Memory B cell (primary cell): Measurements from ENCODE around the gene MLLT6.

ENCODE experiments used
- ATAC-seq: fragments of 150-1000 bp; cut with Tn5 transposase; 2 replicates; pipeline ENCODE4 v1.10.0; 2021; ENCODE audit warnings: low read depth, mild to moderate bottlenecking, moderate library complexity
- DNase-seq, 2 donors: peaks; one replicate each; pipeline ENCODE4 v3.0.0; 2022; ENCODE audit warnings: low spot score in 2 of 2
- H3K27ac Mint-ChIP-seq: one replicate; pipeline ENCODE4 v1.8.0; 2022; ENCODE audit warnings: mild to moderate bottlenecking, moderate library complexity, mixed read lengths
- H3K27me3 Mint-ChIP-seq: one replicate; pipeline ENCODE4 v1.8.0; 2022; ENCODE audit warnings: mixed read lengths
- H3K36me3 Mint-ChIP-seq: one replicate; pipeline ENCODE4 v1.8.0; 2022; ENCODE audit warnings: mild to moderate bottlenecking, mixed read lengths
- H3K4me1 Mint-ChIP-seq: one replicate; pipeline ENCODE4 v1.8.0; 2022; ENCODE audit warnings: mixed read lengths
- H3K4me3 Mint-ChIP-seq: one replicate; pipeline ENCODE4 v1.8.0; 2022; ENCODE audit warnings: mild to moderate bottlenecking, moderate library complexity, mixed read lengths
- H3K9me3 Mint-ChIP-seq: one replicate; pipeline ENCODE4 v1.8.0; 2022; ENCODE audit warnings: mixed read lengths

The MLLT6 gene

DNA sequence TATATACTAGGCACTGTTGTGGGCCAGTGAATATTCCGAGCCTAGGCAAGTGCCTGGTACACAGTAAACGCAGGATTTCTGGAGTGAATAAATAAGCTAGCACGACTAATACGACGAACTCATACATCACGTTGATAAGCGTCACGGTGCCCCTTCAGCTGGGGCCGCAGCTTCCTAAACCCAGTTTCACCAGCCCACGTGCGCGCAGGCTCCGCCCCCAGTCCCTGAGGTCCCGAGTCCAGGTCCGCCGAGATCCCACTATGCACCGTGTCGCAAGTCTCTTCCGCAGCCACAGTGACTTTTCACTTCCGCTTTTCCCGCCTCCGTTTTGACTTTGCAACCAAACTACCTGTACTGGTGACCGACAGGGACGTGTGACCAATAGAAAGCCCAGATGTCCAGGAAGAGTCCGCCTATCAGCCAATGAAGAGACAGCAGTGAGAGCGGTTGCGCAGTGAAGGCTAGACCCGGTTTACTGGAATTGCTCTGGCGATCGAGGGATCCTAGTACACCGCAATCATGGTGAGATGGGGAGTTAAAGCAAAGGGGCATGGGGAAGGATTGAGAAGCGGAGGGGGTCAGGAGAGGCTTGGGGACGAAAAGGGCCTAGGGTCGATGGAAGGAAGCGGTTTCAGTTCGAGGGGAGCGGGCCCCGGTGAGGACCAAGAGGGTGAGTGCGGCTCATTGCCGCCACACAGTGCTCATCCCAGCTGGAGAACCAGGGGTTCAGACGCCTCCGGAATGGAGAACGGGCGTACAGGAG is 47.4 kb downstream of the MLLT6 start, which contains the start of gene PSMB3:
TSS of gene PSMB3 (plus strand) at position 434 of the 763 bp plus-strand sequence. CDS start at position 520, 86 bp downstream.
- Mint-ChIP-seq H3K4me1 (peaks cover 32% of the 10 kb centered on the region), H3K27me3 (peaks cover 8% of the 10 kb centered on the region), H3K4me3 (peak within 1 kb of the TSS; percentile 100), H3K27ac (peak within 1 kb of the TSS; percentile 94), H3K36me3 (peaks cover 7% of the 10 kb centered on the region), H3K9me3 (no peaks in the 10 kb centered on the region)
- DNase-seq: peak; percentile 77 to 94
- ATAC-seq: peak; percentile 84

DNA sequence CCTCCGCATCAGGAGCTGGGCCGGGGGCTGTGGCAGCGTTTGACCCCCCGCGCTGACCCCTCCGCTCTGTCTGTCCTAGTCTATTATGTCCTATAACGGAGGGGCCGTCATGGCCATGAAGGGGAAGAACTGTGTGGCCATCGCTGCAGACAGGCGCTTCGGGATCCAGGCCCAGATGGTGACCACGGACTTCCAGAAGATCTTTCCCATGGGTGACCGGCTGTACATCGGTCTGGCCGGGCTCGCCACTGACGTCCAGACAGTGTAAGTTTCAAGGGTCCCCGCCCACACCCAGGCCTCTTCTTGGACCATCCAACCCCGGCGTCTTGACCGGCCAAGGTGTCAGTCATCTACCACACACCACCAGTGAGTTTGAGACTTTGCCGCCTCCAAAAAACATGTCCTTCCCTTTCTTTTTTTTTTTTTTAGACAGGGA is 48.0 kb downstream of the MLLT6 start:
- Mint-ChIP-seq H3K27me3 (peaks cover 6% of the 10 kb centered on the region), H3K9me3 (no peaks in the 10 kb centered on the region), H3K27ac (peak overlapping the region; percentile 94), H3K4me1 (peaks cover 30% of the 10 kb centered on the region), H3K36me3 (peaks cover 7% of the 10 kb centered on the region), H3K4me3 (peak overlapping the region; percentile 100)
- DNase-seq: no peak
- no peak for ATAC-seq

DNA sequence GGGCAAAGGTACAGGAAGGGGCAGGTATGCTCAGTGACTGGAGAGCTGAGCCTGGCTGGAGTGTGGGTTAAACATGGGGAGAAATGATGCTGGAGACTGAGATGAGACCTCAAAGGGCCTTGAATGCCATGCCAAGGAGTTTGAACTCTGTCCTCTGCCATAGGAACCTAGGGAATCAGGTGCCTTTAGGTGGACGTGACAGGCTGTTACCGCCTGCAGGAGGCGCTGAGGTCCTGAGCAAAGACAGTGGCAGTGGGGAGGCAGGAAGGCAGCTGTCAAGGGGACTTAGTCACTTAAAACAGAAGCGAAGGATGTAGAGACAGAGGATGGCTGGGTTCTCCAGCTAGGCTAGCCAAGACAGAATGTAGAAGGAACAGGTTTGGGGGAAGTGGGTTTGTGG is 56.5 kb downstream of the MLLT6 start:
- DNase-seq (no peak), ATAC-seq (peak; percentile 39)
- Mint-ChIP-seq H3K9me3 (no peaks in the 10 kb centered on the region), H3K4me3 (no peak overlapping the region), H3K36me3 (peaks cover 25% of the 10 kb centered on the region), H3K27me3 (no peaks in the 10 kb centered on the region), H3K4me1 (peaks cover 2% of the 10 kb centered on the region), H3K27ac (no peak overlapping the region)

- Mint-ChIP-seq H3K27me3 (no peaks in the 10 kb centered on the region), H3K9me3 (no peaks in the 10 kb centered on the region), H3K36me3 (peaks cover 26% of the 10 kb centered on the region), H3K4me3 (no peak overlapping the region), H3K4me1 (peaks cover 2% of the 10 kb centered on the region), H3K27ac (peak overlapping the region; percentile 38)
- ATAC-seq (no peak), DNase-seq (no peak)
Observed at GRCh38 chr17:38762231-38762630, 57.2 kb downstream of the MLLT6 start.

DNA sequence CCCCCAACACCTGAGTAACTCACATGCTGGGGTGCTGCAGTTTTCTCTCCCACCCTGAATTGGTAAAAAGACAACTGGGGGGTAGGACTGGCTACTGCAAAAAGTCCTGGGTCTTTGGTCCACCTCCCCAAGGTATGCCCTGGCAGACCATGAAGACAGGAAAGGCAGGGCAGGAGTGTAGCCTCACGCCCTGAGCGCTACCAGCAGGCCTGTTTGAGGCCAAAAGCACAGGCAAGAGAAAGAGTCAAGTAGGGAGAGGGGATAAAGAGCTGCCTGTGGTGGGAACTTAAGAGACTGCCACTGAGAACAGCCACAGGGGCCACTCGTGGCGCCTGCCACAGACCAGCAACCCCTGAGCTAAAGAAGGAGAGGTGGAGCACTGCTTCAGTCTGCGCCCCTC is 61.3 kb downstream of the MLLT6 start:
- no peak overlapping the region for H3K27ac Mint-ChIP-seq
- no peaks in the 10 kb centered on the region for H3K27me3 Mint-ChIP-seq
- peaks cover 35% of the 10 kb centered on the region for H3K36me3 Mint-ChIP-seq
- H3K4me1 Mint-ChIP-seq: no peaks in the 10 kb centered on the region
- DNase-seq (no peak), ATAC-seq (no peak)
- H3K9me3 Mint-ChIP-seq: no peaks in the 10 kb centered on the region
- H3K4me3 Mint-ChIP-seq: no peak overlapping the region

- Mint-ChIP-seq H3K27ac (no peak overlapping the region), H3K4me1 (no peaks in the 10 kb centered on the region), H3K27me3 (no peaks in the 10 kb centered on the region), H3K36me3 (peaks cover 37% of the 10 kb centered on the region), H3K9me3 (no peaks in the 10 kb centered on the region), H3K4me3 (no peak overlapping the region)
- DNase-seq (no peak), ATAC-seq (no peak)
Observed at GRCh38 chr17:38768417-38768816, 63.3 kb downstream of the MLLT6 start.

GRCh38 chr17:38773258-38773657 is 68.2 kb downstream of the MLLT6 start:
- no peak for ATAC-seq
- H3K36me3 Mint-ChIP-seq: peaks cover 36% of the 10 kb centered on the region
- H3K9me3 Mint-ChIP-seq: no peaks in the 10 kb centered on the region
- no peak overlapping the region for H3K27ac Mint-ChIP-seq
- no peak overlapping the region for H3K4me3 Mint-ChIP-seq
- H3K4me1 Mint-ChIP-seq: no peaks in the 10 kb centered on the region
- no peak for DNase-seq
- no peaks in the 10 kb centered on the region for H3K27me3 Mint-ChIP-seq

DNA sequence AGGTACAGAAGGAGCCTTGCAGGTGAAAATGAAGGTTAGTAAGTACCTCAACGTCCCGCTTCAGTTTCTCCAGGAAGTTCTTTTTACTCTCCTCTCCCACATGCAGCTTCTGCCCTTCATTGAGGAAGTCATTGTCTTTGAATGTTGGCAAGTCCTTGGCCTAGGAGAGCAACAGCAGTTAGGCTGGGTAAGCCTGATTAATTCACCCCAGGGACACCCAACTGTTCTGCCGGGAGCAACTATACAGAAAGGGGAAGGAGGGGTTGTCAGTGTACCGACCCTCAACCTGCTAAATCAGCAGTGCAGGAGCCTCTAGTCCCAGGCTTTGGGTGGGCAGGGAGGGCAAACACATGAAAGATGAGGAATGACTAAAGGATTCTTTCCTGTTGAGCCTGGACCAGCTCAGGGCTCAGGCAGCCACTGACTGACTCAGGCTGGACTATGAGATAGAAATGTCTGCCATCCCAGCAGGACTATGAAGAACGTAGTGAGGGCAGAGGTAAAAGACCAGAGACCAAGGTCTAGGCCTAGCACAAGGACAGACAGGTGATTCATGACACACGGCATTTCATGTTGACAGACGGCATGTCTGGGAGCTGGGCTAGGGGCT is 72.7 kb downstream of the MLLT6 start:
- Mint-ChIP-seq H3K4me1 (no peaks in the 10 kb centered on the region), H3K4me3 (no peak overlapping the region), H3K27ac (no peak overlapping the region), H3K9me3 (no peaks in the 10 kb centered on the region), H3K36me3 (peaks cover 31% of the 10 kb centered on the region), H3K27me3 (no peaks in the 10 kb centered on the region)
- DNase-seq (no peak), ATAC-seq (no peak)
